Activated naive CD4-positive, alpha-beta T cell treated with anti-CD3 and anti-CD28 coated beads for 36 hours (primary cell): ENCODE data around the gene NT5C1A. TPM values are rescaled to one million over a fixed set of nuclear protein-coding genes. Genes with fewer than 3 reads are reported as not detected.

Experiments used
- CTCF ChIA-PET: fragments of 350-600 bp; sonication (Branson Sonifier 250); formaldehyde crosslinking; loops from one replicate; lab custom pipeline; 2021; ENCODE audit warnings: antibody characterized with exemption; lab: Charles Lee
- DNase-seq: peaks from one replicate; pipeline ENCODE4 v3.0.0-alpha.2; 2020
- H3K27ac Mint-ChIP-seq: one replicate; pipeline ENCODE4 v1.8.0; 2021; ENCODE audit warnings: mild to moderate bottlenecking, mixed read lengths
- H3K27me3 Mint-ChIP-seq: one replicate; pipeline ENCODE4 v1.8.0; 2021; ENCODE audit warnings: low read depth, mixed read lengths
- H3K36me3 Mint-ChIP-seq: one replicate; pipeline ENCODE4 v1.8.0; 2021; ENCODE audit warnings: low read depth, mixed read lengths
- H3K4me1 Mint-ChIP-seq: one replicate; pipeline ENCODE4 v1.8.0; 2021; ENCODE audit warnings: low read depth, mixed read lengths
- H3K4me3 Mint-ChIP-seq: one replicate; pipeline ENCODE4 v1.8.0; 2021; ENCODE audit warnings: mild to moderate bottlenecking, moderate library complexity, mixed read lengths
- H3K9me3 Mint-ChIP-seq: one replicate; pipeline ENCODE4 v1.8.0; 2021; ENCODE audit warnings: mixed read lengths
- intact Hi-C: fragments of 100-400 bp; cut with micrococcal nuclease; formaldehyde crosslinking; loops from one replicate; pipeline ENCODE4 v1.15.1; 2023
- total RNA-seq, 2 experiments: library from RNA; stranded (reverse); gene quantifications; one replicate each; pipeline ENCODE4 v1.2.3, GENCODE V29; 2021

NT5C1A gene
- total RNA-seq, 2 experiments from 2014 or later, result not detected

GRCh38 chr1:39688706-39689105 is 16.8 kb upstream of the NT5C1A start:
- H3K9me3 Mint-ChIP-seq, result no peaks in the 10 kb centered on the region
- H3K36me3 Mint-ChIP-seq, result no peaks in the 10 kb centered on the region
- H3K4me3 Mint-ChIP-seq, result no peak overlapping the region
- intact Hi-C loops, result no loop called here
- no peak overlapping the region for H3K27ac Mint-ChIP-seq
- DNase-seq, result no peak
- peaks cover 41% of the 10 kb centered on the region for H3K4me1 Mint-ChIP-seq
- CTCF ChIA-PET, result interaction anchor here (1.5 to 2.5 kb wide), 2 partner anchors 17 to 31 kb away, joined by 7 to 12 read pairs; partner anchors contain the start of gene NT5C1A
- peaks cover 12% of the 10 kb centered on the region for H3K27me3 Mint-ChIP-seq

- no peak for DNase-seq
- Mint-ChIP-seq H3K9me3 (no peaks in the 10 kb centered on the region), H3K4me3 (no peak overlapping the region), H3K4me1 (peaks cover 41% of the 10 kb centered on the region), H3K27me3 (peaks cover 5% of the 10 kb centered on the region), H3K36me3 (peaks cover 5% of the 10 kb centered on the region), H3K27ac (no peak overlapping the region)
- CTCF ChIA-PET, result interaction anchor here (1.3 to 1.5 kb wide), 2 partner anchors 10 to 29 kb away, joined by 4 to 7 read pairs; no protein-coding TSS in a partner anchor
- intact Hi-C loops, result no loop called here
These were observed 15.3 kb upstream of the NT5C1A start for GRCh38 chr1:39687243-39687642.

- CTCF ChIA-PET, result interaction anchor here (2.2 kb wide), 1 partner anchor 12 kb away, joined by 9 read pairs; no protein-coding TSS in a partner anchor
- Mint-ChIP-seq H3K36me3 (peaks cover 5% of the 10 kb centered on the region), H3K27ac (no peak overlapping the region), H3K4me1 (peaks cover 46% of the 10 kb centered on the region), H3K4me3 (no peak overlapping the region), H3K27me3 (peaks cover 5% of the 10 kb centered on the region), H3K9me3 (no peaks in the 10 kb centered on the region)
- no peak for DNase-seq
- intact Hi-C loops, result no loop called here
These were observed 13.2 kb upstream of the NT5C1A start for GRCh38 chr1:39685071-39685470.

GRCh38 chr1:39684313-39684664 is 12.4 kb upstream of the NT5C1A start:
- H3K36me3 Mint-ChIP-seq, result peaks cover 5% of the 10 kb centered on the region
- peak overlapping the region; percentile 2 for H3K4me3 Mint-ChIP-seq
- no peak for DNase-seq
- peaks cover 5% of the 10 kb centered on the region for H3K27me3 Mint-ChIP-seq
- intact Hi-C loops, result no loop called here
- no peak overlapping the region for H3K27ac Mint-ChIP-seq
- H3K9me3 Mint-ChIP-seq, result no peaks in the 10 kb centered on the region
- CTCF ChIA-PET, result interaction anchor here (2.2 kb wide), 1 partner anchor 11 kb away, joined by 9 read pairs; no protein-coding TSS in a partner anchor
- H3K4me1 Mint-ChIP-seq, result peaks cover 38% of the 10 kb centered on the region

GRCh38 chr1:39683591-39684312 is 11.8 kb upstream of the NT5C1A start:
- intact Hi-C loops, result no loop called here
- peaks cover 5% of the 10 kb centered on the region for H3K36me3 Mint-ChIP-seq
- no peaks in the 10 kb centered on the region for H3K9me3 Mint-ChIP-seq
- DNase-seq, result peak; percentile 60
- H3K4me1 Mint-ChIP-seq, result peaks cover 37% of the 10 kb centered on the region
- H3K27me3 Mint-ChIP-seq, result peaks cover 5% of the 10 kb centered on the region
- peak overlapping the region; percentile 35 for H3K4me3 Mint-ChIP-seq
- no peak overlapping the region for H3K27ac Mint-ChIP-seq
- CTCF ChIA-PET, result interaction anchor here (2.2 kb wide), 1 partner anchor 11 kb away, joined by 9 read pairs; no protein-coding TSS in a partner anchor

- peaks cover 5% of the 10 kb centered on the region for H3K36me3 Mint-ChIP-seq
- no peak for DNase-seq
- peaks cover 5% of the 10 kb centered on the region for H3K27me3 Mint-ChIP-seq
- H3K27ac Mint-ChIP-seq, result no peak overlapping the region
- no peaks in the 10 kb centered on the region for H3K9me3 Mint-ChIP-seq
- no peak overlapping the region for H3K4me3 Mint-ChIP-seq
- intact Hi-C loops, result loop anchor here (1.0 kb wide), 1 partner anchor 9 kb away; the partner anchor contains the start of gene HPCAL4
- CTCF ChIA-PET, result interaction anchor here (0.9 to 3.8 kb wide), 4 partner anchors 9 to 24 kb away, joined by 5 to 22 read pairs (median 10); partner anchors contain the start of gene NT5C1A
- H3K4me1 Mint-ChIP-seq, result peaks cover 29% of the 10 kb centered on the region
These were observed 10.1 kb upstream of the NT5C1A start for GRCh38 chr1:39681999-39682398.

- DNase-seq, result no peak
- Mint-ChIP-seq H3K9me3 (no peaks in the 10 kb centered on the region), H3K36me3 (peaks cover 5% of the 10 kb centered on the region), H3K4me1 (peaks cover 29% of the 10 kb centered on the region), H3K4me3 (no peak overlapping the region), H3K27me3 (peaks cover 5% of the 10 kb centered on the region), H3K27ac (no peak overlapping the region)
- intact Hi-C loops, result loop anchor here (1.0 kb wide), 1 partner anchor 10 kb away; the partner anchor contains the start of gene HPCAL4
- CTCF ChIA-PET, result interaction anchor here (0.6 to 3.8 kb wide), 7 partner anchors 8 to 39 kb away, joined by 3 to 22 read pairs (median 5); partner anchors contain the start of gene NT5C1A
These were observed 9.4 kb upstream of the NT5C1A start for GRCh38 chr1:39681294-39681693.

GRCh38 chr1:39680751-39681150 is 8.8 kb upstream of the NT5C1A start:
- Mint-ChIP-seq H3K27ac (no peak overlapping the region), H3K4me1 (peaks cover 29% of the 10 kb centered on the region), H3K4me3 (no peak overlapping the region), H3K27me3 (peaks cover 5% of the 10 kb centered on the region), H3K9me3 (no peaks in the 10 kb centered on the region), H3K36me3 (peaks cover 5% of the 10 kb centered on the region)
- DNase-seq, result no peak
- intact Hi-C loops, result loop anchor here (1.0 kb wide), 1 partner anchor 11 kb away; the partner anchor contains the start of gene HPCAL4
- CTCF ChIA-PET, result interaction anchor here (0.6 to 3.8 kb wide), 6 partner anchors 8 to 39 kb away, joined by 3 to 22 read pairs (median 5); partner anchors contain the start of gene NT5C1A

- CTCF ChIA-PET, result interaction anchor here (0.8 to 3.8 kb wide), 2 partner anchors 21 to 73 kb away, joined by 4 to 22 read pairs; no protein-coding TSS in a partner anchor
- no peak overlapping the region for H3K4me3 Mint-ChIP-seq
- DNase-seq, result no peak
- no peak overlapping the region for H3K27ac Mint-ChIP-seq
- intact Hi-C loops, result no loop called here
- peaks cover 27% of the 10 kb centered on the region for H3K4me1 Mint-ChIP-seq
- H3K27me3 Mint-ChIP-seq, result peaks cover 5% of the 10 kb centered on the region
- H3K36me3 Mint-ChIP-seq, result peaks cover 5% of the 10 kb centered on the region
- no peaks in the 10 kb centered on the region for H3K9me3 Mint-ChIP-seq
These were observed 7.9 kb upstream of the NT5C1A start for GRCh38 chr1:39679821-39680220.

- Mint-ChIP-seq H3K4me1 (peaks cover 23% of the 10 kb centered on the region), H3K9me3 (no peaks in the 10 kb centered on the region), H3K27me3 (peaks cover 2% of the 10 kb centered on the region), H3K27ac (no peak overlapping the region), H3K4me3 (no peak overlapping the region), H3K36me3 (peaks cover 5% of the 10 kb centered on the region)
- CTCF ChIA-PET, result interaction anchor here (3.8 kb wide), 1 partner anchor 20 kb away, joined by 22 read pairs; no protein-coding TSS in a partner anchor
- no peak for DNase-seq
- intact Hi-C loops, result no loop called here
These were observed 7.0 kb upstream of the NT5C1A start for GRCh38 chr1:39678889-39679288.

GRCh38 chr1:39677645-39678044 is 5.7 kb upstream of the NT5C1A start:
- Mint-ChIP-seq H3K27ac (no peak overlapping the region), H3K27me3 (peaks cover 4% of the 10 kb centered on the region), H3K4me1 (peaks cover 20% of the 10 kb centered on the region), H3K9me3 (no peaks in the 10 kb centered on the region), H3K36me3 (peaks cover 2% of the 10 kb centered on the region), H3K4me3 (no peak overlapping the region)
- DNase-seq, result no peak
- intact Hi-C loops, result no loop called here
- CTCF ChIA-PET, result interaction anchor here (1.0 to 1.1 kb wide), 2 partner anchors 10 to 19 kb away, joined by 4 read pairs; no protein-coding TSS in a partner anchor

GRCh38 chr1:39676948-39677548 is 5.1 kb upstream of the NT5C1A start:
- H3K4me3 Mint-ChIP-seq, result no peak overlapping the region
- CTCF ChIA-PET, result interaction anchor here (1.0 to 1.1 kb wide), 2 partner anchors 11 to 19 kb away, joined by 4 read pairs; no protein-coding TSS in a partner anchor
- H3K4me1 Mint-ChIP-seq, result peaks cover 16% of the 10 kb centered on the region
- H3K36me3 Mint-ChIP-seq, result no peaks in the 10 kb centered on the region
- H3K27ac Mint-ChIP-seq, result no peak overlapping the region
- H3K9me3 Mint-ChIP-seq, result no peaks in the 10 kb centered on the region
- no peak for DNase-seq
- H3K27me3 Mint-ChIP-seq, result peaks cover 4% of the 10 kb centered on the region
- intact Hi-C loops, result no loop called here
